Endothelial cell of umbilical vein (primary cell): ENCODE data around the gene SCAPER. TPM values are rescaled to one million over a fixed set of nuclear protein-coding genes. Genes with fewer than 3 reads are reported as not detected.

Experiments
- BruUV-seq: library from RNA; stranded (reverse); fragments of 400-500 nt; replicated peaks from 2 replicates; lab custom pipeline; 2021; lab: Mats Ljungman, UMichigan
- CTCF ChIA-PET: fragments of 300-600, 350-600 bp; sonication (Branson Sonifier 250); formaldehyde crosslinking; loops from one replicate; lab custom pipeline; 2021; ENCODE audit warnings: antibody characterized with exemption, inconsistent platforms; lab: Charles Lee
- POLR2A ChIA-PET: fragments of 300-600, 350-600 bp; sonication (Branson Sonifier 250); formaldehyde crosslinking; loops from one replicate; lab custom pipeline; 2021; ENCODE audit warnings: antibody characterized with exemption, inconsistent platforms; lab: Charles Lee
- DNase-seq: peaks from one replicate; pipeline ENCODE4 v3.0.0-alpha.2; 2011; ENCODE audit warnings: low read depth, low spot score
- FAIRE-seq: peaks from 2 replicates; lab custom pipeline; 2011; peaks lifted over from hg19 to GRCh38; lab: Jason Lieb, UNC
- H2AFZ ChIP-seq: 2 replicates; pipeline ENCODE4 v1.6.0; 2012; ENCODE audit warnings: low read depth, low read length, control low read depth, inconsistent platforms
- H3K27ac ChIP-seq: 2 replicates; pipeline ENCODE4 v1.5.1; 2011; ENCODE audit warnings: low read depth, mild to moderate bottlenecking, control low read depth, low read length, moderate library complexity; ENCODE audit not compliant: insufficient read depth
- H3K27me3 ChIP-seq, 2 experiments: 2 replicates each; pipeline versions ENCODE4 v1.6.0 to v1.6.1; 2011; ENCODE audit warnings: low read length in 2 of 2, mixed read lengths in 1 of 2; ENCODE audit not compliant: control insufficient read depth in 2 of 2, insufficient read depth in 2 of 2
- H3K36me3 ChIP-seq, 2 experiments: 2 replicates in 1 of 2; 3 replicates in 1 of 2; pipeline ENCODE4 v1.5.1; 2011; ENCODE audit warnings: low read length in 2 of 2, mild to moderate bottlenecking in 1 of 2, moderate library complexity in 1 of 2; ENCODE audit not compliant: control insufficient read depth in 2 of 2, insufficient read depth in 2 of 2; ENCODE audit errors: extremely low read depth in 1 of 2
- H3K4me1 ChIP-seq: 3 replicates; pipeline ENCODE4 v1.5.1; 2011; ENCODE audit warnings: mild to moderate bottlenecking, low read length; ENCODE audit not compliant: control insufficient read depth, insufficient read depth; ENCODE audit errors: extremely low read depth
- H3K4me2 ChIP-seq: 2 replicates; pipeline ENCODE4 v1.6.1; 2011; ENCODE audit warnings: low read length, control low read depth, mixed read lengths; ENCODE audit not compliant: insufficient read depth
- H3K4me3 ChIP-seq, 3 experiments: fragments of 200-600 bp in 1 of 3; sonication (generic), shearing (Covaris generic) in 1 of 3; replicated peaks in 1 of 3; 2 replicates each; pipeline ENCODE4 v1.5.1; 2011 to 2016; ENCODE audit warnings: control low read depth in 3 of 3, low read length in 3 of 3, mild to moderate bottlenecking in 2 of 3, inconsistent platforms in 1 of 3, low read depth in 1 of 3, moderate library complexity in 1 of 3; ENCODE audit not compliant: insufficient read depth in 1 of 3
- H3K79me2 ChIP-seq: 2 replicates; pipeline ENCODE4 v1.6.0; 2012; ENCODE audit warnings: low read length, inconsistent platforms; ENCODE audit not compliant: control insufficient read depth, insufficient read depth
- H3K9ac ChIP-seq: replicated peaks from 2 replicates; pipeline ENCODE3; 2011; ENCODE audit warnings: low read length, control low read depth; ENCODE audit not compliant: insufficient read depth; ENCODE audit errors: extremely low read depth
- H3K9me1 ChIP-seq: replicated peaks from 3 replicates; pipeline ENCODE4 v1.6.0; 2011; ENCODE audit warnings: mild to moderate bottlenecking, low read length; ENCODE audit not compliant: control insufficient read depth, insufficient read depth; ENCODE audit errors: extremely low read depth
- H3K9me3 ChIP-seq: replicated peaks from 2 replicates; pipeline ENCODE4 v1.5.1; 2012; ENCODE audit warnings: low read length, inconsistent platforms; ENCODE audit not compliant: control insufficient read depth, insufficient read depth
- H4K20me1 ChIP-seq: replicated peaks from 2 replicates; pipeline ENCODE3; 2011; ENCODE audit warnings: mild to moderate bottlenecking, low read length; ENCODE audit not compliant: control insufficient read depth, insufficient read depth; ENCODE audit errors: extremely low read depth
- CTCF ChIP-seq, 2 donors: IDR thresholded peaks; 1 replicate in 1 of 2; 2 replicates in 1 of 2; pipeline ENCODE4 v1.5.1; 2011; ENCODE audit warnings: low read length in 2 of 2, mild to moderate bottlenecking in 2 of 2, moderate library complexity in 2 of 2, control low read depth in 1 of 2, inconsistent platforms in 1 of 2, low read depth in 1 of 2; ENCODE audit not compliant: insufficient read depth in 1 of 2; ENCODE audit errors: extremely low read depth in 1 of 2
- EZH2 ChIP-seq: IDR thresholded peaks from 2 replicates; pipeline ENCODE4 v1.6.1; 2012; ENCODE audit warnings: borderline replicate concordance, low read depth, mild to moderate bottlenecking, moderate library complexity, low read length, inconsistent platforms; ENCODE audit not compliant: severe bottlenecking
- FOS ChIP-seq: IDR thresholded peaks from 2 replicates; pipeline ENCODE4 v1.6.1; 2011; ENCODE audit warnings: mild to moderate bottlenecking, low read length, moderate library complexity, borderline replicate concordance; ENCODE audit not compliant: insufficient read depth
- GATA2 ChIP-seq: IDR thresholded peaks from 2 replicates; pipeline ENCODE4 v1.7.0; 2011; ENCODE audit warnings: low read depth, mild to moderate bottlenecking, moderate library complexity, mixed read lengths, low read length; ENCODE audit not compliant: insufficient read length, insufficient read depth
- JUN ChIP-seq: IDR thresholded peaks from 2 replicates; pipeline ENCODE4 v1.6.1; 2011; ENCODE audit warnings: borderline replicate concordance, low read depth; ENCODE audit not compliant: insufficient read length, insufficient read depth
- MAX ChIP-seq: IDR thresholded peaks from 2 replicates; pipeline ENCODE4 v1.6.1; 2011; ENCODE audit not compliant: insufficient read depth, insufficient read length
- MYC ChIP-seq: IDR thresholded peaks from one replicate; pipeline ENCODE4 v1.6.1; 2011; ENCODE audit warnings: mild to moderate bottlenecking, low read depth, low read length
- POLR2A ChIP-seq: IDR thresholded peaks from 2 replicates; pipeline ENCODE4 v1.6.1; 2012; ENCODE audit warnings: low read depth, mild to moderate bottlenecking, control low read depth, low read length
- POLR2AphosphoS5 ChIP-seq: IDR thresholded peaks from 2 replicates; pipeline ENCODE4 v1.6.1; 2012; ENCODE audit warnings: low read depth, mild to moderate bottlenecking, control low read depth, low read length, moderate library complexity; ENCODE audit not compliant: insufficient read depth
- dilution Hi-C: fragments of 300-500 bp; cut with MboI; formaldehyde crosslinking; loops from one replicate; pipeline ENCODE4 v1.15.0; 2019; ENCODE audit warnings: low sequenced_read_pairs; ENCODE audit not compliant: extremely low pct_ligation_motif_present
- intact Hi-C: fragments of 100-400 bp; cut with micrococcal nuclease; formaldehyde crosslinking; loops from one replicate; pipeline ENCODE4 v1.10.0; 2022
- polyA plus RNA-seq, 4 experiments: library from polyadenylated mRNA; depleted of rRNA in 3 of 4; stranded (reverse) in 3 of 4; unstranded in 1 of 4; fragments of >200 nt; gene quantifications; 2 replicates each; pipeline versions ENCODE4 v1.2.1 to v1.2.3, GENCODE V29; 2011 to 2012; ENCODE audit warnings: missing spikeins in 1 of 4
- total RNA-seq: library from RNA; stranded (reverse); gene quantifications from 2 replicates; pipeline ENCODE4 v1.2.3, GENCODE V29; 2021

SCAPER gene
- total and polyA plus RNA-seq, 2 donors (not counting 3 experiments of a cell fraction or from before 2014, with no cell fraction given): 2.7 to 12.7 TPM

GRCh38 chr15:76936671-76937070 lies 31.5 kb upstream of the SCAPER start:
- BruUV-seq: no TSS peak
- H2AFZ ChIP-seq: no peak overlapping the region
- H3K9ac ChIP-seq: no peak overlapping the region
- H3K4me3 ChIP-seq: no peak overlapping the region
- no peaks in the 10 kb centered on the region for H3K9me1 ChIP-seq
- no peak for FAIRE-seq
- no peaks in the 10 kb centered on the region for H3K27me3 ChIP-seq
- no peaks in the 10 kb centered on the region for H4K20me1 ChIP-seq
- H3K27ac ChIP-seq: no peak overlapping the region
- intact Hi-C loops (no loop called here), dilution Hi-C loops (no loop called here)
- H3K79me2 ChIP-seq: peaks cover 5% of the 10 kb centered on the region
- H3K4me2 ChIP-seq: no peak overlapping the region
- DNase-seq: no peak
- POLR2A ChIA-PET: no interaction called here
- H3K36me3 ChIP-seq: peaks cover 2 to 8% of the 10 kb centered on the region in 2 experiments
- H3K4me1 ChIP-seq: peaks cover 10% of the 10 kb centered on the region
- TF ChIP-seq JUN: no peak
- H3K9me3 ChIP-seq: no peaks in the 10 kb centered on the region
- CTCF ChIA-PET: no interaction called here

- Histone ChIP-seq H3K79me2 (peaks cover 5% of the 10 kb centered on the region), H4K20me1 (no peaks in the 10 kb centered on the region), H3K4me1 (peaks cover 10% of the 10 kb centered on the region), H3K36me3 (peaks cover 2 to 8% of the 10 kb centered on the region in 2 experiments), H3K4me3 (no peak overlapping the region), H3K27me3 (no peaks in the 10 kb centered on the region), H3K9me3 (no peaks in the 10 kb centered on the region), H3K4me2 (no peak overlapping the region), H3K9ac (no peak overlapping the region), H3K9me1 (no peaks in the 10 kb centered on the region), H2AFZ (no peak overlapping the region), H3K27ac (no peak overlapping the region)
- TF ChIP-seq JUN (no peak), POLR2A (no peak), GATA2 (no peak), FOS (no peak), EZH2 (no peak), MYC (no peak), CTCF (IDR thresholded peaks at IDR 0.05; ENCODE audit: extremely low read depth in 1 of 2, insufficient read depth in 1 of 2, low read depth in 1 of 2, low read length in 2 of 2) (no peak), MAX (no peak), POLR2AphosphoS5 (no peak)
- no peak for DNase-seq
- ChIA-PET POLR2A (no interaction called here), CTCF (interaction anchor here (1.0 kb wide), 1 partner anchor 608 kb away, joined by 3 read pairs; no protein-coding TSS in a partner anchor)
- BruUV-seq: no TSS peak
- dilution Hi-C loops (no loop called here), intact Hi-C loops (no loop called here)
- no peak for FAIRE-seq
Measured at GRCh38 chr15:76935620-76936019, 30.5 kb upstream of the SCAPER start.
